ENCODE results near the gene ELF3. TPM values are rescaled to one million over a fixed set of nuclear protein-coding genes. Genes with fewer than 3 reads are reported as not detected.

The ELF3 gene
- total and polyA plus RNA-seq, 10 of the 15 experiments (the other 5 are each of a cell fraction or from before 2014, with no cell fraction given), result 0.07 to 14.3 (median 0.58) TPM; not detected in 1

DNA sequence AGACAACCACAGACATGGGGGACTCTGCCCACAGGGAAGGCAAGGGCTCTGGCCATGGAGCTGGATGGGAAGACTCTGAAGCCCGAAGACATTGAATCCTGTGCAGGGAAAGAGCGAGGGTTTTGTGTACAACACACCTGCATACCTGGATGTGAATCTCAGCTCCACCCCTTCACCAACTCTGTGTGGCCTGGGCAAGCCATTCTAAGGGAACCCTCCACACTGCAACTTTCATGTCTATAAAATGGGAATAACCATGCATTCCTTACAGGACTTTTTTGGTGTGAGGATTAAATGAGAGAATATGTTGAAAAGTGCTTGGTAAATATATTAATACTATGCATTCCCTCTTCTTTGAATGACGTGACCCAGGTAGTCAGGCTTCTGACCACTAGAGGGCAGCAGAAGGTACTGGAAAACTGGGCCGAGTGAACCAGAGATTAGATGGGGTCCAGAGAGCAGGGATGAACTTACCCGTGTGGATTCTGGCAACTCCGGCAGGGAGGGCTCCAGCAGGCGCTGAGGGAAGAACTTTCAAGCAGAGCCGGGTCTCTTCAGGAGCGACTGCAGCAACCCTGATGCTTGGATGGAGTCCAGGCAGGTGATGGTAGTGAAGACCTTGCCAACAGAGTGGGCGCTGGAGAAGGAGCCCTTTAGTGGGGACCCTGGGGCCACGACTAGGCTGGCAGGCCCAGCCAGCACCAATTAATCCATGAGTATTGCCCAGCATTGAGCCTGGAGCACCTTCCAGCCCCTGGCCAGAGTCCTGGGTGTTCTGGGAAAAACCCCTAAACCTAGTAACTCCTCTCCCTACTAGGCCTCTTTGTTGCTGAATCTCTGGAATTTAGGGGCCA, 834 bp upstream of the ELF3 start:
- Histone ChIP-seq H2AFZ (ENCODE audit: control insufficient read depth, low read depth, low read length) (peak overlapping the region; percentile 68), H3K9ac (ENCODE audit: control insufficient read depth, insufficient read depth, low read length) (peak overlapping the region; percentile 52), H3K79me2 (ENCODE audit: control insufficient read depth, insufficient read depth, low read length) (no peaks in the 10 kb centered on the region), H3K4me2 (ENCODE audit: control insufficient read depth, insufficient read depth) (peak overlapping the region; percentile 75), H3K27ac (ENCODE audit: control insufficient read depth, insufficient read depth) (no peak overlapping the region), H4K20me1 (ENCODE audit: control insufficient read depth, insufficient read depth) (no peaks in the 10 kb centered on the region), H3K27me3 (replicated peaks in 1 of 2; ENCODE audit: control insufficient read depth in 2 of 2, insufficient read depth in 2 of 2, low read length in 1 of 2) (no peaks in the 10 kb centered on the region), H3K36me3 (ENCODE audit: control insufficient read depth in 2 of 2, insufficient read depth in 2 of 2, low read length in 1 of 2) (peaks cover 3 to 5% of the 10 kb centered on the region in 2 experiments; a peak in 2 of 4 replicates), H3K4me3 (0 out of 2 replicates have a peak overlapping the region, but pooled peaks have one; percentile 28), H3K4me1 (ENCODE audit: control insufficient read depth, insufficient read depth, low read length) (peaks cover 11% of the 10 kb centered on the region), H3K9me3 (replicated peaks; ENCODE audit: control insufficient read depth, insufficient read depth, low read length) (no peaks in the 10 kb centered on the region)
- CTCF ChIA-PET, result interaction anchor here (0.6 to 6.9 kb wide), 24 partner anchors 9 to 1850 kb away, joined by 3 to 171 read pairs (median 4); no protein-coding TSS in a partner anchor
- peak; percentile 86 for FAIRE-seq
- in situ Hi-C loops (cut with MboI), result loop anchor here (5.0 kb wide), 1 partner anchor 113 kb away; the partner anchor contains the start of gene GPR37L1
- RAD21 ChIA-PET (ENCODE audit: unreplicated experiment), result interaction anchor here (0.6 to 6.3 kb wide), 17 partner anchors 10 to 151 kb away, joined by 3 to 76 read pairs (median 4); partner anchors contain the start of genes PTPN7 and RNPEP
- peak; percentile 79 for ATAC-seq
- WGBS (ENCODE audit: insufficient coverage, insufficient replicate concordance, low lambda C conversion rate, missing lambda C conversion rate), result 9% methylated on average over 11 of the region's 11 CpGs
- SMC1A ChIA-PET (ENCODE audit: uncharacterized antibody, unreplicated experiment), result interaction anchor here (0.9 to 4.8 kb wide), 17 partner anchors 9 to 157 kb away, joined by 3 to 67 read pairs (median 5); no protein-coding TSS in a partner anchor
- DNase-seq (ENCODE audit: low read depth, low spot score), result peak; percentile 25
- POLR2A ChIA-PET, result interaction anchor here (0.5 to 1.6 kb wide), 5 partner anchors 25 to 150 kb away, joined by 4 to 8 read pairs (median 5); no protein-coding TSS in a partner anchor
- intact Hi-C loops (cut with micrococcal nuclease; ENCODE audit: unreplicated experiment), result loop anchor here (1.0 kb wide), 3 partner anchors 105 to 126 kb away; no protein-coding TSS in a partner anchor
- BruUV-seq (replicated peaks), result TSS peak; percentile 71
- TF ChIP-seq LARP7 (IDR thresholded peaks at IDR 0.05) (peak; percentile 38; the same call in 1 of the 2 replicates), SP1 (IDR thresholded peaks at IDR 0.05; ENCODE audit: low read depth, low read length) (no peak), NFYA (IDR thresholded peaks at IDR 0.05; ENCODE audit: borderline replicate concordance, low read depth, low read length) (no peak), FOS (IDR thresholded peaks at IDR 0.05; ENCODE audit: borderline replicate concordance, extremely low read depth, insufficient read length) (no peak), ATF2 (IDR thresholded peaks at IDR 0.05; ENCODE audit: low read length) (0 out of 2 replicates have a peak, but pooled peaks have one; percentile 18), MYC (IDR thresholded peaks at IDR 0.05; ENCODE audit: insufficient read depth, insufficient read length, insufficient replicate concordance, low read length, severe bottlenecking) (no peak), MTA2 (IDR thresholded peaks at IDR 0.05; ENCODE audit: low read depth) (0 out of 2 replicates have a peak, but pooled peaks have one; percentile 21), RBBP5 (conservative IDR thresholded peaks at IDR 0.05) (no peak), CEBPB (IDR thresholded peaks at IDR 0.05; ENCODE audit: borderline replicate concordance in 1 of 2, low read depth in 2 of 2, low read length in 2 of 2) (no peak), TBL1XR1 (IDR thresholded peaks at IDR 0.05; ENCODE audit: low read depth, low read length) (no peak), KDM1A (IDR thresholded peaks at IDR 0.05; ENCODE audit: borderline replicate concordance) (no peak), IKZF2 (IDR thresholded peaks at IDR 0.05) (peak in 1 of 2 experiments; percentile 14; a peak in 1 of 4 replicates), ZNF207 (IDR thresholded peaks at IDR 0.05; ENCODE audit: borderline replicate concordance) (no peak), ZNF24 (IDR thresholded peaks at IDR 0.05) (no peak), NKRF (conservative IDR thresholded peaks at IDR 0.05) (no peak)
- TF ChIP-seq, protein P1, sequence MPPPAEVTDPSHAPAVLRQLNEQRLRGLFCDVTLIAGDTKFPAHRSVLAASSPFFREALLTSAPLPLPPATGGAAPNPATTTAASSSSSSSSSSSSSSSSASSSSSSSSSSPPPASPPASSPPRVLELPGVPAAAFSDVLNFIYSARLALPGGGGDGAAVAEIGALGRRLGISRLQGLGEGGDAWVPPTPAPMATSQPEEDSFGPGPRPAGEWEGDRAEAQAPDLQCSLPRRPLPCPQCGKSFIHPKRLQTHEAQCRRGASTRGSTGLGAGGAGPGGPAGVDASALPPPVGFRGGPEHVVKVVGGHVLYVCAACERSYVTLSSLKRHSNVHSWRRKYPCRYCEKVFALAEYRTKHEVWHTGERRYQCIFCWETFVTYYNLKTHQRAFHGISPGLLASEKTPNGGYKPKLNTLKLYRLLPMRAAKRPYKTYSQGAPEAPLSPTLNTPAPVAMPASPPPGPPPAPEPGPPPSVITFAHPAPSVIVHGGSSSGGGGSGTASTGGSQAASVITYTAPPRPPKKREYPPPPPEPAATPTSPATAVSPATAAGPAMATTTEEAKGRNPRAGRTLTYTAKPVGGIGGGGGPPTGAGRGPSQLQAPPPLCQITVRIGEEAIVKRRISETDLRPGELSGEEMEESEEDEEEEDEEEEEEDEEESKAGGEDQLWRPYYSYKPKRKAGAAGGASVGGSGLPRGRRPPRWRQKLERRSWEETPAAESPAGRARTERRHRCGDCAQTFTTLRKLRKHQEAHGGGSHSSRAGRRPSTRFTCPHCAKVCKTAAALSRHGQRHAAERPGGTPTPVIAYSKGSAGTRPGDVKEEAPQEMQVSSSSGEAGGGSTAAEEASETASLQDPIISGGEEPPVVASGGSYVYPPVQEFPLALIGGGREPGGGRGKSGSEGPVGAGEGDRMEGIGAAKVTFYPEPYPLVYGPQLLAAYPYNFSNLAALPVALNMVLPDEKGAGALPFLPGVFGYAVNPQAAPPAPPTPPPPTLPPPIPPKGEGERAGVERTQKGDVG (CRISPR knock-in tag; IDR thresholded peaks at IDR 0.05), result no peak
